Measurements from ENCODE around the gene OSM. TPM values are rescaled to one million over a fixed set of nuclear protein-coding genes. Genes with fewer than 3 reads are reported as not detected.

The OSM gene
- polyA plus RNA-seq, 1 of the 3 experiments (the other 2 are of a cell fraction) = not detected

DNA sequence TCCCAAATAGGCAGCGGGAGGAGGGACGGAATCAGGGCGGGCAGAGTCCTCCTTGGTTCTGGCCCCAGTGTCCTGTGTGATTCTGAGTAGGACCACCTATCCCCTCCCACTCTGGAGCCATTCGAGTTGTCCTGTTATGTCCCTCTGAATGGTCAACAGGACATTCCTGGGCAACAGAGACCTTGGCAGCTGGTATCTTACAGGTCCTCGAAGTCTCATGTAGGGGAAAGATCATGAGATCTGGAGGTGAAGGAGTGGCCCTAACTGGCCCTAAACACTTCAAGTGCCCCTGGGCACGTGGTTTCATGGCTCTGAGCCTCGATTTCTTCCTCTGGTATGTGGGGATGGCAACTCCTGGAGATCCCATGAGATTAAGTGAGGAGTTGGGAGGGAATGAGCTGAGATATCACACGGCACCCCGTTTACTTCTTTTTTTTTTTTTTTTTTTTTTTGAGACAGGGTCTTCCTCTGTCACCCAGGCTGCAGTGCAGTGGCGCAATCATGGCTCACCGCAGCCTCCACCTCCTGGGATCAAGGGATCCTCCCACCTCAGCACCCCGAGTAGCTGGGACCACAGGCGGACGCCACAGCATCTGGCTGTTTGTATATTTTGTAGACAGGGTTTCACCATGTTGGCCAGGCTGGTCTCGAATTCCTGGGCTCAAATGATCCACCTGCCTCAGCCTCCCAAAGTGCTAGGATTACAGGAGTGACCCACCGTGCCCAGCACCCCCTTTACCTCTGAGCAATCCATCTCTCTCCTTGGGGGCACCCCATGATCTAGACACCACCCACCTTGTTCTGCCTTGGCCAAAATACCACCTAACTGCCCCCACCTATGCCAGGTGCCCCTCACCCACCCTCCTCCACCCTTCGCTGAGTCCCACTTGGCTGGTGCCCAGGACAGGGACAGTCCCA, 26.9 kb downstream of the OSM start (continued):
- TF ChIP-seq, protein P1, sequence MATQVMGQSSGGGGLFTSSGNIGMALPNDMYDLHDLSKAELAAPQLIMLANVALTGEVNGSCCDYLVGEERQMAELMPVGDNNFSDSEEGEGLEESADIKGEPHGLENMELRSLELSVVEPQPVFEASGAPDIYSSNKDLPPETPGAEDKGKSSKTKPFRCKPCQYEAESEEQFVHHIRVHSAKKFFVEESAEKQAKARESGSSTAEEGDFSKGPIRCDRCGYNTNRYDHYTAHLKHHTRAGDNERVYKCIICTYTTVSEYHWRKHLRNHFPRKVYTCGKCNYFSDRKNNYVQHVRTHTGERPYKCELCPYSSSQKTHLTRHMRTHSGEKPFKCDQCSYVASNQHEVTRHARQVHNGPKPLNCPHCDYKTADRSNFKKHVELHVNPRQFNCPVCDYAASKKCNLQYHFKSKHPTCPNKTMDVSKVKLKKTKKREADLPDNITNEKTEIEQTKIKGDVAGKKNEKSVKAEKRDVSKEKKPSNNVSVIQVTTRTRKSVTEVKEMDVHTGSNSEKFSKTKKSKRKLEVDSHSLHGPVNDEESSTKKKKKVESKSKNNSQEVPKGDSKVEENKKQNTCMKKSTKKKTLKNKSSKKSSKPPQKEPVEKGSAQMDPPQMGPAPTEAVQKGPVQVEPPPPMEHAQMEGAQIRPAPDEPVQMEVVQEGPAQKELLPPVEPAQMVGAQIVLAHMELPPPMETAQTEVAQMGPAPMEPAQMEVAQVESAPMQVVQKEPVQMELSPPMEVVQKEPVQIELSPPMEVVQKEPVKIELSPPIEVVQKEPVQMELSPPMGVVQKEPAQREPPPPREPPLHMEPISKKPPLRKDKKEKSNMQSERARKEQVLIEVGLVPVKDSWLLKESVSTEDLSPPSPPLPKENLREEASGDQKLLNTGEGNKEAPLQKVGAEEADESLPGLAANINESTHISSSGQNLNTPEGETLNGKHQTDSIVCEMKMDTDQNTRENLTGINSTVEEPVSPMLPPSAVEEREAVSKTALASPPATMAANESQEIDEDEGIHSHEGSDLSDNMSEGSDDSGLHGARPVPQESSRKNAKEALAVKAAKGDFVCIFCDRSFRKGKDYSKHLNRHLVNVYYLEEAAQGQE (IDR thresholded peaks at IDR 0.05; ENCODE audit: low read depth, low read length) = no peak
- TF ChIP-seq FOXM1 (IDR thresholded peaks at IDR 0.05; ENCODE audit: low read depth) = no peak
- TF ChIP-seq, protein P2, sequence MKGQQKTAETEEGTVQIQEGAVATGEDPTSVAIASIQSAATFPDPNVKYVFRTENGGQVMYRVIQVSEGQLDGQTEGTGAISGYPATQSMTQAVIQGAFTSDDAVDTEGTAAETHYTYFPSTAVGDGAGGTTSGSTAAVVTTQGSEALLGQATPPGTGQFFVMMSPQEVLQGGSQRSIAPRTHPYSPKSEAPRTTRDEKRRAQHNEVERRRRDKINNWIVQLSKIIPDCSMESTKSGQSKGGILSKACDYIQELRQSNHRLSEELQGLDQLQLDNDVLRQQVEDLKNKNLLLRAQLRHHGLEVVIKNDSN (IDR thresholded peaks at IDR 0.05; ENCODE audit: borderline replicate concordance, low read depth) = no peak
- no peak for TF ChIP-seq SIN3A (IDR thresholded peaks at IDR 0.05; ENCODE audit: borderline replicate concordance, low read depth, low read length)

DNA sequence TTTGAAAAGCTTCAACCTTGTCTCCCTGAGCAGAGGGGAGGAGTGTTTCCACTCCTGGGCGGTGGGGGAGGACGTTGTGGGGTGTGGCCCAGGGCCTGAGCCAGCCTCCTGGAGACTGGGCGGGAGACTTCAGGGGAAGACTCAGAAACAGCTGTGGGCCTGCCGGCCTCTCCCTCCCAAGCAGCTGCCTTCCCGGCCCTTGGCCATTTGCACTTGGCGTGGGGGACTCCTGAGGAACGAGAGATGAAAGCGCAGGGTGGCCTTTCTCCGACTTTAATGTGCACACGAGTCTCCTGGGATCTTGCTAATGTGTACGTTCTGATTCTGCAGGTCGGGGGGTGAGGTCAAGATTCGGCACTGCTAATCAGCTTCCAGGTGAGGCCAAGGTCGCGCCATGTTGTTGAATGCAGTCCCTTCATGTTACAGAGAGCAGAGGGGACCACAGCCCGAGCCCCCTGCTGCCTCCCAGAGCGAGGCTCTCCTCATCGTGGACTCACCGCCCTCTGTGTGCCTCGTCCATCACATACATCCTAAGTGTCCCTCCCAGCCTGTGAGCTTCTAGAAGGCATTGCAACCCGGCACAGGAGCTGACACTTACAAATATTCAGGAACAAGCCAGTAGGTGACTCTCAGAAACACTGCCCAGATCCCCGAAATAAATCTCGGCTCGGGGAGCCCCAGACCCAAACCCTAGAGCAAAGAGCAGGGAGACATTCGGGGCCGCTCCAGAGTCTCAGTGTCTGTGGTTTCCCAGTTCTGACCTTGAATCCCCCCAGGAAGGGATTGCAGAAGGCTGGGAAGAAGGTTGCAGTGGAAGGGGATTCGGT, 27.8 kb downstream of the OSM start:
- Histone ChIP-seq H3K27me3 (ENCODE audit: insufficient read depth) (no peaks in the 10 kb centered on the region), H3K79me2 (ENCODE audit: insufficient read depth) (no peaks in the 10 kb centered on the region), H3K4me3 (ENCODE audit: low read depth in 2 of 2, low read length in 1 of 2) (no peak overlapping the region), H3K9me2 (no peaks in the 10 kb centered on the region), H3K4me1 (ENCODE audit: control insufficient read depth in 1 of 2, insufficient read depth in 2 of 2, low read depth in 1 of 2, low read length in 1 of 2) (peaks cover 5 to 14% of the 10 kb centered on the region in 2 experiments; a peak in 3 of 4 replicates), H3K9ac (no peak overlapping the region), H3K27ac (ENCODE audit: low read depth in 2 of 2, low read length in 1 of 2) (no peak overlapping the region), H4K20me1 (ENCODE audit: insufficient read depth) (no peaks in the 10 kb centered on the region), H3K36me3 (replicated peaks in 1 of 2; ENCODE audit: control insufficient read depth in 1 of 2, insufficient read depth in 2 of 2, low read length in 1 of 2) (peaks cover 0 to 4% of the 10 kb centered on the region in 2 experiments), H3K4me2 (no peak overlapping the region), H2AFZ (ENCODE audit: low read depth) (no peak overlapping the region), H3K9me3 (no peaks in the 10 kb centered on the region), H3F3A (replicated peaks; ENCODE audit: insufficient read depth) (no peaks in the 10 kb centered on the region)
- POLR2A ChIA-PET = no interaction called here
- no peak for DNase-seq
- CTCF ChIA-PET = interaction anchor here (1.3 to 2.0 kb wide), 2 partner anchors 24 to 131 kb away, joined by 3 to 6 read pairs; no protein-coding TSS in a partner anchor
- 89% methylated on average over 20 of the region's 27 CpGs for WGBS (ENCODE audit: low lambda C conversion rate)
- TF ChIP-seq NRF1 (IDR thresholded peaks at IDR 0.05; ENCODE audit: low read depth, low read length) (no peak), ELF1 (IDR thresholded peaks at IDR 0.05) (no peak), FOXM1 (IDR thresholded peaks at IDR 0.05; ENCODE audit: low read depth) (no peak), RCOR1 (IDR thresholded peaks at IDR 0.05; ENCODE audit: low read length) (no peak), FOXJ3 (CRISPR knock-in tag; IDR thresholded peaks at IDR 0.05) (no peak), POLR2AphosphoS5 (IDR thresholded peaks at IDR 0.05; ENCODE audit: low read depth, low read length) (no peak), RXRA (IDR thresholded peaks at IDR 0.05; ENCODE audit: borderline replicate concordance, low read depth) (no peak), YY1 (IDR thresholded peaks at IDR 0.05; ENCODE audit: low read depth) (no peak), TAF1 (IDR thresholded peaks at IDR 0.05; ENCODE audit: borderline replicate concordance, low read depth, low read length) (no peak), TEAD4 (IDR thresholded peaks at IDR 0.05; ENCODE audit: borderline replicate concordance, insufficient read depth) (no peak), MEF2A (IDR thresholded peaks at IDR 0.05; ENCODE audit: borderline replicate concordance, low read depth) (no peak), RAD21 (IDR thresholded peaks at IDR 0.05; ENCODE audit: low read length) (no peak), TCF12 (IDR thresholded peaks at IDR 0.05) (no peak), GATA2 (CRISPR knock-in tag; IDR thresholded peaks at IDR 0.05) (no peak), RFX5 (IDR thresholded peaks at IDR 0.05; ENCODE audit: low read length) (no peak)
- TF ChIP-seq, protein P3, sequence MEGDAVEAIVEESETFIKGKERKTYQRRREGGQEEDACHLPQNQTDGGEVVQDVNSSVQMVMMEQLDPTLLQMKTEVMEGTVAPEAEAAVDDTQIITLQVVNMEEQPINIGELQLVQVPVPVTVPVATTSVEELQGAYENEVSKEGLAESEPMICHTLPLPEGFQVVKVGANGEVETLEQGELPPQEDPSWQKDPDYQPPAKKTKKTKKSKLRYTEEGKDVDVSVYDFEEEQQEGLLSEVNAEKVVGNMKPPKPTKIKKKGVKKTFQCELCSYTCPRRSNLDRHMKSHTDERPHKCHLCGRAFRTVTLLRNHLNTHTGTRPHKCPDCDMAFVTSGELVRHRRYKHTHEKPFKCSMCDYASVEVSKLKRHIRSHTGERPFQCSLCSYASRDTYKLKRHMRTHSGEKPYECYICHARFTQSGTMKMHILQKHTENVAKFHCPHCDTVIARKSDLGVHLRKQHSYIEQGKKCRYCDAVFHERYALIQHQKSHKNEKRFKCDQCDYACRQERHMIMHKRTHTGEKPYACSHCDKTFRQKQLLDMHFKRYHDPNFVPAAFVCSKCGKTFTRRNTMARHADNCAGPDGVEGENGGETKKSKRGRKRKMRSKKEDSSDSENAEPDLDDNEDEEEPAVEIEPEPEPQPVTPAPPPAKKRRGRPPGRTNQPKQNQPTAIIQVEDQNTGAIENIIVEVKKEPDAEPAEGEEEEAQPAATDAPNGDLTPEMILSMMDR (IDR thresholded peaks at IDR 0.05) = no peak

Measured in SK-N-SH (cell line).